Upper lobe of right lung (tissue), 1 donor: ENCODE data around the gene DMD. TPM values are rescaled to one million over a fixed set of nuclear protein-coding genes. Genes with fewer than 3 reads are reported as not detected.

Experiments
- ATAC-seq: fragments of 200-7000 bp; cut with Tn5 transposase; one replicate; pipeline ENCODE4 v1.9.1; 2020; ENCODE audit warnings: mild to moderate bottlenecking, moderate library complexity
- DNase-seq: peaks from one replicate; pipeline ENCODE4 v3.0.0-alpha.2; 2020
- H3K27ac ChIP-seq: fragments of 200-600 bp; one replicate; pipeline ENCODE4 v1.8.0; 2022
- H3K27me3 ChIP-seq: fragments of 200-600 bp; one replicate; pipeline ENCODE4 v1.8.0; 2022; ENCODE audit warnings: mild to moderate bottlenecking
- H3K36me3 ChIP-seq: fragments of 200-600 bp; one replicate; pipeline ENCODE4 v1.8.0; 2022
- H3K4me1 ChIP-seq: fragments of 200-600 bp; one replicate; pipeline ENCODE4 v1.8.0; 2022
- H3K4me3 ChIP-seq: fragments of 200-600 bp; one replicate; pipeline ENCODE4 v1.8.0; 2022; ENCODE audit warnings: mild to moderate bottlenecking
- H3K9me3 ChIP-seq: fragments of 200-600 bp; one replicate; pipeline ENCODE4 v1.8.0; 2022
- CTCF ChIP-seq: fragments of 200-600 bp; IDR thresholded peaks from one replicate; pipeline ENCODE4 v1.8.0; 2022; ENCODE audit warnings: antibody characterized with exemption
- intact Hi-C: fragments of 100-400 bp; cut with DNase I; formaldehyde crosslinking; loops from one replicate; pipeline ENCODE4 v1.11.0; 2022
- total RNA-seq: library from RNA; stranded (reverse); fragmentation: NEBNext Ultra II Directional; extraction: Animal tissue kit (Norgen Biotek cat#: 25700); gene quantifications from one replicate; pipeline ENCODE4 v1.2.1, GENCODE V29; 2021
- donor health status: DM: no; HTN: yes; CAD: no; lungs with severe emphysema.

Gene DMD
- total RNA-seq, 1 donor from 2014 or later, result 24.7 TPM

- Histone ChIP-seq H3K27ac (no peak overlapping the region), H3K4me3 (no peak overlapping the region), H3K27me3 (no peaks in the 10 kb centered on the region), H3K36me3 (no peaks in the 10 kb centered on the region), H3K4me1 (no peaks in the 10 kb centered on the region), H3K9me3 (no peaks in the 10 kb centered on the region)
- TF ChIP-seq CTCF, result no peak
- no peak for ATAC-seq
- no peak for DNase-seq
- intact Hi-C loops, result no loop called here
These were observed 1290.1 kb downstream of the DMD start for GRCh38 chrX:31921236-31921635.

DNA sequence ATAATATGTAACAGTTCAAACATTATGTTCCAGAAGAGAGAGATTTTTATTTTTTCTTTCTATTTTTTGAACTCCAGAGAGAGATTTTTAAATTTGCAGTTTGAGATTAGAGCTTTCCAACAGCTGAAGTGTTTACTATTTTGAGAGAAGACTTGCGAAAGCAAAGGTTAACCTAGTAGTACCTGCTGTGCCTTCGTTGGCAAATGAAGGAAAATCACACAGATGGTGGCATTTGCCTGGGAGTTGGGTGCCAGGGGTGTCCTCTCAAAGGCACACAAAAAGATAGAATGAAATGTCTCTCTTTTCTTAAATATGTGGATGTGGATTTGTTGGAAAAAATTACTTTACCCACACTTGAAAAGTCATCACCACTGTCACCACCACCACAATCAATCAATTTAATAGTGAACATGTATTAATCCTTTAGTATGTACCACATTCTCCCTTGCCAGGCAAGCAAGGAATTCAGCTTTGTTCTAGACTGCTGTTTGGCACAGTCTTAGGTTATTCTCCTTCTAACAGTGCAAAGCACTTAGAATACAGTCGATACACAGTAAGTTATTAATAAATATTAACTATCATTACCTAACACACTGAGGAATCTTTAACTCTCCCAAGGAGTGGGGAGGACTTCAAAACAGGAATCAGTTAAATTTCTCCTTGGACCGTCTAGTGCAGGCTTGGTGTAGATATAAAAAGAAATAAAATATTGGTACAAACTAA, 1301.3 kb downstream of the DMD start:
- no peak for TF ChIP-seq CTCF
- H3K4me3 ChIP-seq, result no peak overlapping the region
- intact Hi-C loops, result no loop called here
- H3K27ac ChIP-seq, result no peak overlapping the region
- H3K27me3 ChIP-seq, result no peaks in the 10 kb centered on the region
- DNase-seq, result no peak
- no peaks in the 10 kb centered on the region for H3K9me3 ChIP-seq
- ATAC-seq, result no peak
- H3K36me3 ChIP-seq, result no peaks in the 10 kb centered on the region
- H3K4me1 ChIP-seq, result no peaks in the 10 kb centered on the region

DNA sequence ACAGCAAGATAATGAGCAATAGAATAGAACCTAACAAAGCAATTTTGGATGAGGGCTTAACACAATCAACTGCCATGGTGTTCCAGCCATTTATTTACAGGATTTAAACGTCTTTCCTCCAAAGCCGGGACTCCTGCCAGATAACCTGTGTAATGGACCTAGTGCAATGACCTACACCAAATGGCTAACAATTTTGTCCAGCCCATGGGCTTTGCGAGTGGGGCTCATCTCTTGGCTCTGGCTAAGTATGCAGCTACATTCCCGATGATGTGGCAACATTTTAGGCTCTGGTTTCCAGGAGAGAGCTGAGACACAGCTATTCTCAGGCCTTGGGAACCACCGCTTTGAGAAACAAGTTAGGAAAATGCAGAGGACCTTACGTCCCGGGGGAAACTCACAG, 1317.2 kb downstream of the DMD start:
- DNase-seq, result no peak
- intact Hi-C loops, result no loop called here

GRCh38 chrX:31893525-31893924, 1317.8 kb downstream of the DMD start:
- TF ChIP-seq CTCF, result no peak
- Histone ChIP-seq H3K27me3 (no peaks in the 10 kb centered on the region), H3K36me3 (no peaks in the 10 kb centered on the region), H3K9me3 (no peaks in the 10 kb centered on the region), H3K4me3 (no peak overlapping the region), H3K27ac (no peak overlapping the region), H3K4me1 (no peaks in the 10 kb centered on the region)
- ATAC-seq (no peak), DNase-seq (no peak)
- intact Hi-C loops, result no loop called here

More for the DNA sequence above, 1317.2 kb downstream of the DMD start:
- TF ChIP-seq CTCF, result no peak
- no peak overlapping the region for H3K27ac ChIP-seq
- H3K27me3 ChIP-seq, result no peaks in the 10 kb centered on the region
- H3K36me3 ChIP-seq, result no peaks in the 10 kb centered on the region
- H3K4me1 ChIP-seq, result no peaks in the 10 kb centered on the region
- no peaks in the 10 kb centered on the region for H3K9me3 ChIP-seq
- no peak overlapping the region for H3K4me3 ChIP-seq
- ATAC-seq, result no peak

DNA sequence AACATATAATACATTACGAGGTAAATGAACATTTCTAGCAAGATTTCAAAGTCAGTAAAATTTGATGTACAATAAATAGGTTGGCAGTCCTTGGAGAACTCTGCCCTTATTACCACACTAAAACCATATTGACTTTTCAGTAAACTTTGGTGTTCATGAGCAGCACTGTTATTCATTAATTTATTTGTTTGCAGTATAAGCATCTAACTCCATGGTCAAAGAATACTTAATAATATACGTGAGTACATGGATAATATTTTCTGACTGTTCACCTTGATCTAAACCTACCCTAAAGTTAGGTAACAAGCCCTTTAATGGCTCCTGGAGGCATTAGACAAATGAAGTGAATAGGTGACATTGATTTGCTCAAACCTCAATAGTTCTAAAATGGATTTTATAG, 1322.3 kb downstream of the DMD start:
- ATAC-seq, result no peak
- no peaks in the 10 kb centered on the region for H3K9me3 ChIP-seq
- TF ChIP-seq CTCF, result no peak

GRCh38 chrX:31884535-31884934, 1326.8 kb downstream of the DMD start:
- no peak for ATAC-seq
- DNase-seq, result no peak
- intact Hi-C loops, result no loop called here
- Histone ChIP-seq H3K27me3 (no peaks in the 10 kb centered on the region), H3K36me3 (no peaks in the 10 kb centered on the region), H3K4me1 (no peaks in the 10 kb centered on the region), H3K4me3 (no peak overlapping the region), H3K27ac (no peak overlapping the region), H3K9me3 (no peaks in the 10 kb centered on the region)
- no peak for TF ChIP-seq CTCF

More for the DNA sequence above, 1322.3 kb downstream of the DMD start:
- Histone ChIP-seq H3K27ac (no peak overlapping the region), H3K4me1 (no peaks in the 10 kb centered on the region), H3K36me3 (no peaks in the 10 kb centered on the region), H3K4me3 (no peak overlapping the region), H3K27me3 (no peaks in the 10 kb centered on the region)
- intact Hi-C loops, result no loop called here
- no peak for DNase-seq
